GM21619 (cell line): ENCODE results near the gene SPCS1.
"Not testable (repeated sequence)": the region's sequence is repeated elsewhere in the genome, so short reads cannot be mapped to it uniquely, and the experiment has no call there.

ENCODE experiments used
- ATAC-seq: cut with Tn5 transposase; IDR thresholded peaks from one replicate; pipeline ENCODE4 v1.9.1; 2021; ENCODE audit not compliant: unreplicated experiment

SPCS1 gene

GRCh38 chr3:52705688-52706686, at the start of gene SPCS1, which contains the start of gene GLT8D1:
TSS of gene SPCS1 (plus strand) at chr3:52706106. CDS start at chr3:52706247, 141 bp downstream.
TSS of gene GLT8D1 (minus strand) at chr3:52705791. CDS start at chr3:52700460, 5,331 bp downstream.
- peak; percentile 75 for ATAC-seq

GRCh38 chr3:52660046-52660445, 45.9 kb upstream of the SPCS1 start:
- no peak for ATAC-seq

- ATAC-seq = no peak
Observed at GRCh38 chr3:52663098-52663497, 42.8 kb upstream of the SPCS1 start.

- ATAC-seq = peak; percentile 86
Observed at GRCh38 chr3:52670621-52671521, 35.0 kb upstream of the SPCS1 start.

- no peak for ATAC-seq
Observed at GRCh38 chr3:52671676-52672075, 34.2 kb upstream of the SPCS1 start.

- ATAC-seq = not testable (repeated sequence)
Observed at GRCh38 chr3:52676201-52676600, 29.7 kb upstream of the SPCS1 start.

GRCh38 chr3:52678265-52679198, 27.4 kb upstream of the SPCS1 start:
- no peak for ATAC-seq

GRCh38 chr3:52679199-52679538, 26.7 kb upstream of the SPCS1 start:
- no peak for ATAC-seq

- no peak for ATAC-seq
Observed at GRCh38 chr3:52679811-52680210, 26.1 kb upstream of the SPCS1 start.

GRCh38 chr3:52681596-52681995, 24.3 kb upstream of the SPCS1 start:
- no peak for ATAC-seq

GRCh38 chr3:52682016-52682415, 23.9 kb upstream of the SPCS1 start:
- ATAC-seq = no peak

- no peak for ATAC-seq
Observed at GRCh38 chr3:52683611-52684010, 22.3 kb upstream of the SPCS1 start.

- no peak for ATAC-seq
Observed at GRCh38 chr3:52684184-52684583, 21.7 kb upstream of the SPCS1 start.

- ATAC-seq = peak; percentile 67
Observed at GRCh38 chr3:52685285-52685708, 20.6 kb upstream of the SPCS1 start.

- ATAC-seq = peak; percentile 59
Observed at GRCh38 chr3:52685709-52686691, 19.9 kb upstream of the SPCS1 start, which contains the start of the genes GNL3 and PBRM1. TSS of gene GNL3 (plus strand) at chr3:52686032. CDS start at chr3:52686093, 61 bp downstream. TSS of gene PBRM1 (minus strand) at chr3:52685913.

GRCh38 chr3:52688266-52688665, 17.6 kb upstream of the SPCS1 start:
- ATAC-seq = no peak

GRCh38 chr3:52689151-52689550, 16.8 kb upstream of the SPCS1 start:
- no peak for ATAC-seq

GRCh38 chr3:52690560-52690959, 15.3 kb upstream of the SPCS1 start:
- ATAC-seq = no peak

GRCh38 chr3:52693071-52693470, 12.8 kb upstream of the SPCS1 start:
- no peak for ATAC-seq
